Osteoblast (primary cell): ENCODE results near the gene FXR2. TPM values are rescaled to one million over a fixed set of nuclear protein-coding genes. Genes with fewer than 3 reads are reported as not detected.
"Not testable (repeated sequence)": the region's sequence is repeated elsewhere in the genome, so short reads cannot be mapped to it uniquely, and the experiment has no call there.

Experiments
- DNase-seq: peaks from one replicate; pipeline ENCODE4 v3.0.0; 2011; ENCODE audit warnings: low spot score, mixed read lengths; ENCODE audit not compliant: insufficient read length; ENCODE audit errors: missing footprints
- H2AFZ ChIP-seq: 2 replicates; pipeline ENCODE4 v1.6.0; 2011; ENCODE audit warnings: mild to moderate bottlenecking, low read length
- H3K27ac ChIP-seq: 2 replicates; pipeline ENCODE4 v1.5.1; 2011; ENCODE audit warnings: mild to moderate bottlenecking, low read depth, low read length, moderate library complexity
- H3K27me3 ChIP-seq: 2 replicates; pipeline ENCODE4 v1.6.0; 2012; ENCODE audit warnings: mild to moderate bottlenecking, control low read depth, inconsistent platforms, low read length, moderate library complexity; ENCODE audit not compliant: insufficient read depth
- H3K36me3 ChIP-seq: 2 replicates; pipeline ENCODE4 v1.5.1; 2011; ENCODE audit warnings: mild to moderate bottlenecking, low read length, control low read depth, moderate library complexity; ENCODE audit not compliant: insufficient read depth
- H3K4me1 ChIP-seq: 2 replicates; pipeline ENCODE4 v1.5.1; 2011; ENCODE audit warnings: mild to moderate bottlenecking, low read length, control low read depth, moderate library complexity; ENCODE audit not compliant: insufficient read depth
- H3K4me2 ChIP-seq: 2 replicates; pipeline ENCODE4 v1.6.0; 2011; ENCODE audit warnings: mild to moderate bottlenecking, low read length; ENCODE audit not compliant: insufficient read depth
- H3K4me3 ChIP-seq: fragments of 200-600 bp; sonication (generic); 3 replicates; pipeline ENCODE4 v1.5.1; 2012; ENCODE audit warnings: mild to moderate bottlenecking, low read length, inconsistent platforms; ENCODE audit not compliant: insufficient read depth
- H3K79me2 ChIP-seq: 2 replicates; pipeline ENCODE4 v1.6.0; 2012; ENCODE audit warnings: mild to moderate bottlenecking, low read length, control low read depth, inconsistent platforms; ENCODE audit not compliant: insufficient read depth
- H3K9me3 ChIP-seq: 2 replicates; pipeline ENCODE4 v1.5.1; 2011; ENCODE audit warnings: low read depth, low read length, control low read depth
- H4K20me1 ChIP-seq: 2 replicates; pipeline ENCODE4 v1.6.0; 2012; ENCODE audit warnings: mild to moderate bottlenecking, low read length, control low read depth; ENCODE audit not compliant: insufficient read depth
- CTCF ChIP-seq: IDR thresholded peaks from 2 replicates; pipeline ENCODE4 v1.5.1; 2011; ENCODE audit warnings: mild to moderate bottlenecking, low read depth, low read length, moderate library complexity; ENCODE audit errors: extremely low read depth
- total RNA-seq: library from RNA; depleted of rRNA; stranded (reverse); fragments of >200 nt; gene quantifications from 2 replicates; pipeline ENCODE4 v1.2.3, GENCODE V29; 2012

FXR2 gene
- total RNA-seq, 1 donor: 42.7 TPM

- Histone ChIP-seq H3K9me3 (no peaks in the 10 kb centered on the region), H3K4me2 (no peak overlapping the region), H4K20me1 (no peaks in the 10 kb centered on the region), H3K36me3 (no peaks in the 10 kb centered on the region), H3K79me2 (no peaks in the 10 kb centered on the region), H2AFZ (no peak overlapping the region), H3K27ac (no peak overlapping the region), H3K27me3 (peaks cover under 1% of the 10 kb centered on the region), H3K4me1 (no peaks in the 10 kb centered on the region), H3K4me3 (no peak overlapping the region)
- TF ChIP-seq CTCF: no peak
- no peak for DNase-seq
Observed at GRCh38 chr17:7644775-7645174, 30.1 kb upstream of the FXR2 start.

GRCh38 chr17:7641635-7642034, 26.9 kb upstream of the FXR2 start:
- not testable (repeated sequence) for H3K9me3 ChIP-seq, H2AFZ ChIP-seq, H4K20me1 ChIP-seq, H3K27ac ChIP-seq, H3K36me3 ChIP-seq, H3K79me2 ChIP-seq, H3K4me3 ChIP-seq, DNase-seq, H3K27me3 ChIP-seq, H3K4me2 ChIP-seq, H3K4me1 ChIP-seq

GRCh38 chr17:7640783-7641182, 26.1 kb upstream of the FXR2 start:
- H2AFZ ChIP-seq: no peak overlapping the region
- no peak for DNase-seq
- no peaks in the 10 kb centered on the region for H3K79me2 ChIP-seq
- TF ChIP-seq CTCF: no peak
- no peaks in the 10 kb centered on the region for H3K4me1 ChIP-seq
- H3K4me3 ChIP-seq: no peak overlapping the region
- H3K9me3 ChIP-seq: no peaks in the 10 kb centered on the region
- no peak overlapping the region for H3K27ac ChIP-seq
- no peaks in the 10 kb centered on the region for H4K20me1 ChIP-seq
- no peak overlapping the region for H3K4me2 ChIP-seq
- H3K27me3 ChIP-seq: no peaks in the 10 kb centered on the region
- no peaks in the 10 kb centered on the region for H3K36me3 ChIP-seq

- no peak overlapping the region for H3K4me3 ChIP-seq
- no peak for DNase-seq
- H3K4me2 ChIP-seq: no peak overlapping the region
- H4K20me1 ChIP-seq: no peaks in the 10 kb centered on the region
- H3K27me3 ChIP-seq: no peaks in the 10 kb centered on the region
- no peak for TF ChIP-seq CTCF
- no peaks in the 10 kb centered on the region for H3K9me3 ChIP-seq
- H3K4me1 ChIP-seq: no peaks in the 10 kb centered on the region
- H3K27ac ChIP-seq: no peak overlapping the region
- H2AFZ ChIP-seq: no peak overlapping the region
- no peaks in the 10 kb centered on the region for H3K79me2 ChIP-seq
- no peaks in the 10 kb centered on the region for H3K36me3 ChIP-seq
Observed at GRCh38 chr17:7636163-7636562, 21.5 kb upstream of the FXR2 start.
